DND-41 (cell line): Measurements from ENCODE around the gene KCNH1.

Source experiments
- ATAC-seq: fragments of 200-7000 bp; cut with Tn5 transposase; 3 replicates; pipeline ENCODE4 v1.9.1; 2021; ENCODE audit warnings: low read depth; ENCODE audit not compliant: insufficient read depth
- DNase-seq: peaks from one replicate; pipeline ENCODE4 v3.0.0-alpha.2; 2020
- H2AFZ ChIP-seq: 2 replicates; pipeline ENCODE4 v1.6.0; 2012; ENCODE audit warnings: low read depth, low read length
- H3K27ac ChIP-seq: 2 replicates; pipeline ENCODE4 v1.5.1; 2012; ENCODE audit warnings: low read length, inconsistent platforms
- H3K27me3 ChIP-seq: fragments of 200-600 bp; sonication (generic); 2 replicates; pipeline ENCODE4 v1.6.0; 2012; ENCODE audit warnings: low read length, mild to moderate bottlenecking, inconsistent platforms; ENCODE audit not compliant: insufficient read depth, poor library complexity
- H3K36me3 ChIP-seq: 2 replicates; pipeline ENCODE4 v1.5.1; 2012; ENCODE audit warnings: low read length, inconsistent platforms; ENCODE audit not compliant: insufficient read depth
- H3K4me1 ChIP-seq: 2 replicates; pipeline ENCODE4 v1.5.1; 2012; ENCODE audit warnings: mild to moderate bottlenecking, low read length; ENCODE audit not compliant: insufficient read depth
- H3K4me2 ChIP-seq: 2 replicates; pipeline ENCODE4 v1.6.0; 2012; ENCODE audit warnings: mild to moderate bottlenecking, moderate library complexity, low read length, inconsistent platforms; ENCODE audit not compliant: insufficient read depth
- H3K4me3 ChIP-seq, 2 experiments: fragments of 200-600 bp in 1 of 2; shearing (Covaris generic) in 1 of 2; 2 replicates each; pipeline ENCODE4 v1.5.1; 2012 to 2016; ENCODE audit warnings: inconsistent platforms in 2 of 2, low read length in 2 of 2, mild to moderate bottlenecking in 2 of 2, low read depth in 1 of 2, moderate library complexity in 1 of 2
- H3K79me2 ChIP-seq: 2 replicates; pipeline ENCODE4 v1.6.0; 2012; ENCODE audit warnings: low read length, inconsistent platforms; ENCODE audit not compliant: insufficient read depth
- H3K9ac ChIP-seq: 2 replicates; pipeline ENCODE4 v1.6.0; 2012; ENCODE audit warnings: low read depth, mild to moderate bottlenecking, inconsistent platforms, low read length, moderate library complexity
- H3K9me3 ChIP-seq: 2 replicates; pipeline ENCODE4 v1.5.1; 2012; ENCODE audit warnings: low read length, moderate library complexity, mild to moderate bottlenecking, inconsistent platforms; ENCODE audit not compliant: insufficient read depth, severe bottlenecking
- H4K20me1 ChIP-seq: 2 replicates; pipeline ENCODE4 v1.6.0; 2012; ENCODE audit warnings: low read length; ENCODE audit not compliant: insufficient read depth
- EZH2 ChIP-seq: IDR thresholded peaks from 3 replicates; pipeline ENCODE4 v1.6.1; 2012; ENCODE audit warnings: borderline replicate concordance, low read depth, mild to moderate bottlenecking, moderate library complexity, low read length, inconsistent platforms; ENCODE audit not compliant: severe bottlenecking
- TF ChIP-seq, protein P1 (sequence below): IDR thresholded peaks from 2 replicates; pipeline ENCODE4 v1.5.1; 2012; ENCODE audit warnings: borderline replicate concordance, low read length, moderate library complexity, mild to moderate bottlenecking; ENCODE audit not compliant: poor library complexity, severe bottlenecking; ENCODE audit errors: extremely low read depth

The KCNH1 gene

GRCh38 chr1:210841926-210842625, 291.9 kb downstream of the KCNH1 start:
- H3K79me2 ChIP-seq = no peaks in the 10 kb centered on the region
- no peak overlapping the region for H3K9ac ChIP-seq
- no peak for DNase-seq
- TF ChIP-seq EZH2 = no peak
- TF ChIP-seq, protein P1, sequence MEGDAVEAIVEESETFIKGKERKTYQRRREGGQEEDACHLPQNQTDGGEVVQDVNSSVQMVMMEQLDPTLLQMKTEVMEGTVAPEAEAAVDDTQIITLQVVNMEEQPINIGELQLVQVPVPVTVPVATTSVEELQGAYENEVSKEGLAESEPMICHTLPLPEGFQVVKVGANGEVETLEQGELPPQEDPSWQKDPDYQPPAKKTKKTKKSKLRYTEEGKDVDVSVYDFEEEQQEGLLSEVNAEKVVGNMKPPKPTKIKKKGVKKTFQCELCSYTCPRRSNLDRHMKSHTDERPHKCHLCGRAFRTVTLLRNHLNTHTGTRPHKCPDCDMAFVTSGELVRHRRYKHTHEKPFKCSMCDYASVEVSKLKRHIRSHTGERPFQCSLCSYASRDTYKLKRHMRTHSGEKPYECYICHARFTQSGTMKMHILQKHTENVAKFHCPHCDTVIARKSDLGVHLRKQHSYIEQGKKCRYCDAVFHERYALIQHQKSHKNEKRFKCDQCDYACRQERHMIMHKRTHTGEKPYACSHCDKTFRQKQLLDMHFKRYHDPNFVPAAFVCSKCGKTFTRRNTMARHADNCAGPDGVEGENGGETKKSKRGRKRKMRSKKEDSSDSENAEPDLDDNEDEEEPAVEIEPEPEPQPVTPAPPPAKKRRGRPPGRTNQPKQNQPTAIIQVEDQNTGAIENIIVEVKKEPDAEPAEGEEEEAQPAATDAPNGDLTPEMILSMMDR = no peak
- ATAC-seq = no peak
- no peaks in the 10 kb centered on the region for H3K9me3 ChIP-seq
- H3K4me1 ChIP-seq = no peaks in the 10 kb centered on the region
- H2AFZ ChIP-seq = no peak overlapping the region
- no peak overlapping the region for H3K4me3 ChIP-seq
- no peaks in the 10 kb centered on the region for H4K20me1 ChIP-seq
- no peak overlapping the region for H3K4me2 ChIP-seq
- no peaks in the 10 kb centered on the region for H3K36me3 ChIP-seq
- no peak overlapping the region for H3K27ac ChIP-seq
- H3K27me3 ChIP-seq = no peaks in the 10 kb centered on the region

- Histone ChIP-seq H3K36me3 (no peaks in the 10 kb centered on the region), H3K4me2 (no peak overlapping the region), H3K9me3 (no peaks in the 10 kb centered on the region), H3K4me3 (no peak overlapping the region), H3K27me3 (peaks cover 2% of the 10 kb centered on the region), H3K27ac (no peak overlapping the region), H3K79me2 (no peaks in the 10 kb centered on the region), H3K4me1 (no peaks in the 10 kb centered on the region), H3K9ac (no peak overlapping the region), H4K20me1 (no peaks in the 10 kb centered on the region), H2AFZ (no peak overlapping the region)
- TF ChIP-seq EZH2 = no peak
- TF ChIP-seq, protein P1 = no peak
- DNase-seq (no peak), ATAC-seq (no peak)
Observed at GRCh38 chr1:210830034-210831028, 303.6 kb downstream of the KCNH1 start.

GRCh38 chr1:210828996-210829596, 304.9 kb downstream of the KCNH1 start:
- ATAC-seq = no peak
- Histone ChIP-seq H3K4me2 (no peak overlapping the region), H2AFZ (no peak overlapping the region), H3K9ac (no peak overlapping the region), H3K4me1 (no peaks in the 10 kb centered on the region), H3K79me2 (no peaks in the 10 kb centered on the region), H3K36me3 (no peaks in the 10 kb centered on the region), H3K27ac (no peak overlapping the region), H3K4me3 (no peak overlapping the region), H4K20me1 (no peaks in the 10 kb centered on the region), H3K27me3 (peaks cover 2% of the 10 kb centered on the region), H3K9me3 (no peaks in the 10 kb centered on the region)
- TF ChIP-seq, protein P1 = no peak
- no peak for TF ChIP-seq EZH2
- no peak for DNase-seq
